ENCODE data around the gene KLHL26.

Gene KLHL26

GRCh38 chr19:18616023-18616422, 20.8 kb upstream of the KLHL26 start:
- no peak for DNase-seq

- DNase-seq: no peak
These were observed 19.3 kb upstream of the KLHL26 start for GRCh38 chr19:18617562-18617961.

GRCh38 chr19:18618236-18618635, 18.6 kb upstream of the KLHL26 start:
- DNase-seq: no peak

- DNase-seq: no peak
These were observed 16.5 kb upstream of the KLHL26 start for GRCh38 chr19:18620311-18620710.

- DNase-seq: no peak
These were observed 15.9 kb upstream of the KLHL26 start for GRCh38 chr19:18620902-18621301.

- DNase-seq: no peak
These were observed 9.9 kb upstream of the KLHL26 start for GRCh38 chr19:18626906-18627305.

GRCh38 chr19:18629166-18630088, 7.4 kb upstream of the KLHL26 start:
- no peak for DNase-seq

GRCh38 chr19:18633321-18633720, 3.5 kb upstream of the KLHL26 start:
- DNase-seq: peak; percentile 48

GRCh38 chr19:18634612-18635297, 2.1 kb upstream of the KLHL26 start:
- no peak for DNase-seq

GRCh38 chr19:18635831-18636182, 1.0 kb upstream of the KLHL26 start:
- no peak for DNase-seq

GRCh38 chr19:18636183-18636968, 452 bp upstream of the KLHL26 start:
- peak; percentile 97 for DNase-seq

- peak; percentile 63 for DNase-seq
These were observed 1.1 kb downstream of the KLHL26 start for GRCh38 chr19:18637673-18638630.

- no peak for DNase-seq
These were observed 2.9 kb downstream of the KLHL26 start for GRCh38 chr19:18639706-18640243.

GRCh38 chr19:18644196-18645034, 7.6 kb downstream of the KLHL26 start:
- no peak for DNase-seq

GRCh38 chr19:18645035-18645511, 8.2 kb downstream of the KLHL26 start:
- DNase-seq: no peak

GRCh38 chr19:18646535-18647370, 9.9 kb downstream of the KLHL26 start:
- no peak for DNase-seq

GRCh38 chr19:18647371-18647767, 10.5 kb downstream of the KLHL26 start:
- no peak for DNase-seq

- no peak for DNase-seq
These were observed 11.0 kb downstream of the KLHL26 start for GRCh38 chr19:18647807-18648206.

- DNase-seq: no peak
These were observed 12.1 kb downstream of the KLHL26 start for GRCh38 chr19:18648973-18649315.

All from NCI-H2029 (cell line).